HG03103 (cell line): ENCODE data around the gene SPAG6.
A peak's percentile ranks its signal among the peaks of the same experiment; 100 is the strongest.
"Not testable (repeated sequence)": the region's sequence is repeated elsewhere in the genome, so short reads cannot be mapped to it uniquely, and the experiment has no call there.

Source experiments
- ATAC-seq: cut with Tn5 transposase; IDR thresholded peaks from one replicate; pipeline ENCODE4 v1.9.1; 2021; ENCODE audit warnings: low read depth; ENCODE audit not compliant: unreplicated experiment

Gene SPAG6

GRCh38 chr10:22368981-22369380, 23.7 kb downstream of the SPAG6 start:
- no peak for ATAC-seq

- no peak for ATAC-seq
Measured at GRCh38 chr10:22369434-22370072, 24.3 kb downstream of the SPAG6 start.

GRCh38 chr10:22370320-22370719, 25.0 kb downstream of the SPAG6 start:
- ATAC-seq: no peak

GRCh38 chr10:22372298-22372697, 27.0 kb downstream of the SPAG6 start:
- no peak for ATAC-seq

GRCh38 chr10:22372917-22373316, 27.6 kb downstream of the SPAG6 start:
- no peak for ATAC-seq

GRCh38 chr10:22374489-22375126, 29.3 kb downstream of the SPAG6 start:
- no peak for ATAC-seq

- ATAC-seq: peak; percentile 63
Measured at GRCh38 chr10:22379059-22379458, 33.8 kb downstream of the SPAG6 start.

- ATAC-seq: no peak
Measured at GRCh38 chr10:22381262-22381661, 36.0 kb downstream of the SPAG6 start.

- ATAC-seq: no peak
Measured at GRCh38 chr10:22386503-22386902, 41.2 kb downstream of the SPAG6 start.

- no peak for ATAC-seq
Measured at GRCh38 chr10:22389856-22390589, 44.7 kb downstream of the SPAG6 start.

- no peak for ATAC-seq
Measured at GRCh38 chr10:22391600-22391999, 46.3 kb downstream of the SPAG6 start.

- ATAC-seq: not testable (repeated sequence)
Measured at GRCh38 chr10:22396195-22396594, 50.9 kb downstream of the SPAG6 start.

- not testable (repeated sequence) for ATAC-seq
Measured at GRCh38 chr10:22406916-22407315, 61.6 kb downstream of the SPAG6 start.

- ATAC-seq: no peak
Measured at GRCh38 chr10:22410394-22410793, 65.1 kb downstream of the SPAG6 start.

- ATAC-seq: no peak
Measured at GRCh38 chr10:22410846-22411245, 65.5 kb downstream of the SPAG6 start.

- no peak for ATAC-seq
Measured at GRCh38 chr10:22414146-22414545, 68.8 kb downstream of the SPAG6 start.

GRCh38 chr10:22415072-22415471, 69.8 kb downstream of the SPAG6 start:
- ATAC-seq: no peak

GRCh38 chr10:22417736-22418268, 72.5 kb downstream of the SPAG6 start:
- ATAC-seq: no peak

GRCh38 chr10:22420787-22421517, 75.7 kb downstream of the SPAG6 start:
- no peak for ATAC-seq

GRCh38 chr10:22426653-22427052, 81.4 kb downstream of the SPAG6 start:
- no peak for ATAC-seq

GRCh38 chr10:22427101-22427500, 81.8 kb downstream of the SPAG6 start:
- no peak for ATAC-seq
